Spleen (tissue), 7 donors: ENCODE data around the gene ECT2L.

ENCODE experiments used
- POLR2A ChIP-seq, 3 donors: fragments of 450-650 bp; IDR thresholded peaks; one replicate each; pipeline ENCODE4 v1.5.1; 2017; ENCODE audit warnings: antibody characterized with exemption in 3 of 3, mild to moderate bottlenecking in 1 of 3
- POLR2AphosphoS5 ChIP-seq, 3 donors: sonication (generic); formaldehyde crosslinking; IDR thresholded peaks; one replicate each; pipeline ENCODE4 v1.5.1; 2017; ENCODE audit warnings: antibody characterized with exemption in 3 of 3
- TF ChIP-seq, protein P1 (sequence below), 11 experiments: fragments of 200-600 bp in 7 of 11; fragments of 450-650 bp in 4 of 11; sonication (generic) in 4 of 11; IDR thresholded peaks in 8 of 11; conservative IDR thresholded peaks in 3 of 11; 1 replicate in 7 of 11; 2 replicates in 4 of 11; pipeline versions ENCODE4 v1.4.0 to v1.8.0; 2016 to 2021; ENCODE audit warnings: antibody characterized with exemption in 11 of 11, inconsistent platforms in 4 of 11, mild to moderate bottlenecking in 1 of 11
- donor health status: DM: no; HTN: no; CAD: no; lungs with moderate emphysema.
- donor health status: DM: no; HTN: no; CAD: no.
- donor health status: DM: no; HTN: no; CAD: no.

DNA sequence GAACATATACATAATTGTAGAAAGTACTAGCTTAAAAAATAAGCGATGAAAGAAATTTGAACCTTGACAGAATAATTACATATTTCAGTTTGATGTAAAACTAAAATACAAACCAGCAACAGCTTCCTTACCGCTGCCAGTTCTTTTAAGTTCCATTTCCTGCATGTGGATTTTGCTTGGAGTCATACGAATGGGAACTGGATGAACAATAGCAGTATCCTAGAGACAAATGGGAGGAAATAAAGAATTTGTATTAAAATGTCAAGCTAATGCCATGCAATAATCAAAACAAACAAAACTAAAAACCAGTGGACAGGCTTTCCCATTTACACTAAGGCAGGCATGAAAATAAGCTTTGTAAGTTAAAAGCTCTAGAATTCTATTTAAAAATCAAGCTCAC is 125.0 kb downstream of the ECT2L start:
- no peak for TF ChIP-seq POLR2A (IDR thresholded peaks at IDR 0.05)
- TF ChIP-seq, protein P1, sequence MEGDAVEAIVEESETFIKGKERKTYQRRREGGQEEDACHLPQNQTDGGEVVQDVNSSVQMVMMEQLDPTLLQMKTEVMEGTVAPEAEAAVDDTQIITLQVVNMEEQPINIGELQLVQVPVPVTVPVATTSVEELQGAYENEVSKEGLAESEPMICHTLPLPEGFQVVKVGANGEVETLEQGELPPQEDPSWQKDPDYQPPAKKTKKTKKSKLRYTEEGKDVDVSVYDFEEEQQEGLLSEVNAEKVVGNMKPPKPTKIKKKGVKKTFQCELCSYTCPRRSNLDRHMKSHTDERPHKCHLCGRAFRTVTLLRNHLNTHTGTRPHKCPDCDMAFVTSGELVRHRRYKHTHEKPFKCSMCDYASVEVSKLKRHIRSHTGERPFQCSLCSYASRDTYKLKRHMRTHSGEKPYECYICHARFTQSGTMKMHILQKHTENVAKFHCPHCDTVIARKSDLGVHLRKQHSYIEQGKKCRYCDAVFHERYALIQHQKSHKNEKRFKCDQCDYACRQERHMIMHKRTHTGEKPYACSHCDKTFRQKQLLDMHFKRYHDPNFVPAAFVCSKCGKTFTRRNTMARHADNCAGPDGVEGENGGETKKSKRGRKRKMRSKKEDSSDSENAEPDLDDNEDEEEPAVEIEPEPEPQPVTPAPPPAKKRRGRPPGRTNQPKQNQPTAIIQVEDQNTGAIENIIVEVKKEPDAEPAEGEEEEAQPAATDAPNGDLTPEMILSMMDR (IDR thresholded peaks at IDR 0.05 in 8 of 11, conservative IDR thresholded peaks at IDR 0.05 in 3 of 11), result no peak
- TF ChIP-seq POLR2AphosphoS5 (IDR thresholded peaks at IDR 0.05), result no peak
